GM12878 (cell line): ENCODE measurements around the gene C1QC. TPM values are rescaled to one million over a fixed set of nuclear protein-coding genes. Genes with fewer than 3 reads are reported as not detected.

Experiments
- ATAC-seq: fragments of 200-7000 bp; cut with Tn5 transposase; 3 replicates; pipeline ENCODE4 v1.9.1; 2020; ENCODE audit warnings: mild to moderate bottlenecking, moderate library complexity
- BruUV-seq: library from RNA; stranded (reverse); fragments of 400-500 nt; replicated peaks from 2 replicates; lab custom pipeline; 2021; lab: Mats Ljungman, UMichigan
- CTCF ChIA-PET: fragments of 300-600 bp; sonication (Branson Sonifier 250); formaldehyde crosslinking; extraction: SDS; loops from one replicate; lab custom pipeline; 2021; ENCODE audit warnings: inconsistent platforms; lab: Yijun Ruan, JAX
- POLR2A ChIA-PET: fragments of 350-600 bp; formaldehyde crosslinking; extraction: SDS; loops from one replicate; lab custom pipeline; 2021; ENCODE audit warnings: inconsistent platforms; lab: Charles Lee
- RAD21 ChIA-PET: fragments of 300-600 bp; sonication (Branson Sonifier 250); formaldehyde crosslinking; loops from one replicate; lab custom pipeline; 2023; ENCODE audit warnings: antibody characterized with exemption; ENCODE audit not compliant: unreplicated experiment; lab: Charles Lee
- SMC1A ChIA-PET: fragments of 300-600 bp; sonication (Branson Sonifier 250); formaldehyde crosslinking; loops from one replicate; lab custom pipeline; 2023; ENCODE audit not compliant: unreplicated experiment, uncharacterized antibody; lab: Charles Lee
- DNase-seq: peaks from one replicate; pipeline ENCODE4 v3.0.0-alpha.2; 2011; ENCODE audit warnings: low read depth, low spot score
- FAIRE-seq: peaks from 3 replicates; lab custom pipeline; 2011; peaks lifted over from hg19 to GRCh38; lab: Jason Lieb, UNC
- H2AFZ ChIP-seq: 2 replicates; pipeline ENCODE4 v1.6.0; 2011; ENCODE audit warnings: low read depth, low read length, control low read depth; ENCODE audit not compliant: control insufficient read depth
- H3K27ac ChIP-seq: 2 replicates; pipeline ENCODE4 v1.5.1; 2011; ENCODE audit warnings: control low read depth; ENCODE audit not compliant: control insufficient read depth, insufficient read depth
- H3K27me3 ChIP-seq, 2 experiments: replicated peaks in 1 of 2; 2 replicates each; pipeline versions ENCODE4 v1.6.0 to v1.6.1; 2011; ENCODE audit warnings: low read length in 1 of 2; ENCODE audit not compliant: control insufficient read depth in 2 of 2, insufficient read depth in 2 of 2
- H3K36me3 ChIP-seq, 2 experiments: 2 replicates each; pipeline ENCODE4 v1.5.1; 2011; ENCODE audit warnings: low read length in 1 of 2; ENCODE audit not compliant: control insufficient read depth in 2 of 2, insufficient read depth in 2 of 2
- H3K4me1 ChIP-seq: 2 replicates; pipeline ENCODE4 v1.6.1; 2011; ENCODE audit warnings: mild to moderate bottlenecking, low read length, moderate library complexity, mixed read lengths; ENCODE audit not compliant: control insufficient read depth, insufficient read depth
- H3K4me2 ChIP-seq: 2 replicates; pipeline ENCODE4 v1.6.0; 2011; ENCODE audit warnings: control low read depth; ENCODE audit not compliant: control insufficient read depth, insufficient read depth
- H3K4me3 ChIP-seq: fragments of 200-600 bp; sonication (generic); 2 replicates; pipeline ENCODE4 v1.5.1; 2016
- H3K79me2 ChIP-seq: 2 replicates; pipeline ENCODE4 v1.6.0; 2011; ENCODE audit warnings: low read length; ENCODE audit not compliant: control insufficient read depth, insufficient read depth
- H3K9ac ChIP-seq: 2 replicates; pipeline ENCODE4 v1.8.0; 2011; ENCODE audit warnings: low read length, control low read depth, mixed read lengths; ENCODE audit not compliant: control insufficient read depth, insufficient read depth
- H3K9me3 ChIP-seq: replicated peaks from 3 replicates; pipeline ENCODE4 v1.5.1; 2011; ENCODE audit warnings: mild to moderate bottlenecking, low read length; ENCODE audit not compliant: control insufficient read depth, insufficient read depth
- H4K20me1 ChIP-seq: 2 replicates; pipeline ENCODE4 v1.6.0; 2011; ENCODE audit not compliant: control insufficient read depth, insufficient read depth
- BCLAF1 ChIP-seq: fragments of 450-650 bp; IDR thresholded peaks from 2 replicates; pipeline ENCODE4 v1.6.1; 2017; ENCODE audit warnings: antibody characterized with exemption, mild to moderate bottlenecking, moderate library complexity
- CHD2 ChIP-seq: IDR thresholded peaks from 2 replicates; pipeline ENCODE4 v1.6.1; 2011; ENCODE audit warnings: low read depth, low read length, improper control_type of control experiment, borderline replicate concordance
- E2F4 ChIP-seq: IDR thresholded peaks from 2 replicates; pipeline ENCODE4 v1.6.1; 2012; ENCODE audit warnings: low read depth, low read length, improper control_type of control experiment
- EGR1 ChIP-seq, 2 experiments: IDR thresholded peaks; 1 replicate in 1 of 2; 2 replicates in 1 of 2; pipeline ENCODE4 v1.6.1; 2011 to 2012; ENCODE audit warnings: low read depth in 2 of 2, low read length in 2 of 2, borderline replicate concordance in 1 of 2, mild to moderate bottlenecking in 1 of 2, moderate library complexity in 1 of 2
- EP300 ChIP-seq, 2 experiments: fragments of 150-350 bp in 1 of 2; IDR thresholded peaks; 2 replicates each; pipeline ENCODE4 v1.6.1; 2011 to 2012; ENCODE audit warnings: low read depth in 2 of 2, low read length in 2 of 2, borderline replicate concordance in 1 of 2, improper control_type of control experiment in 1 of 2, inconsistent platforms in 1 of 2; ENCODE audit not compliant: control insufficient read depth in 1 of 2
- KAT2A ChIP-seq: conservative IDR thresholded peaks from 2 replicates; pipeline ENCODE4 v1.6.1; 2011; ENCODE audit warnings: low read depth, low read length; ENCODE audit not compliant: control insufficient read depth
- MLLT1 ChIP-seq: fragments of 450-650 bp; IDR thresholded peaks from 2 replicates; pipeline ENCODE4 v1.6.1; 2016; ENCODE audit warnings: mild to moderate bottlenecking
- NFIC ChIP-seq: IDR thresholded peaks from 2 replicates; pipeline ENCODE4 v1.6.1; 2012; ENCODE audit warnings: low read depth, mild to moderate bottlenecking, inconsistent platforms, low read length, moderate library complexity
- NFXL1 ChIP-seq: fragments of 450-650 bp; IDR thresholded peaks from 2 replicates; pipeline ENCODE4 v1.6.1; 2017; ENCODE audit warnings: antibody characterized with exemption, mild to moderate bottlenecking, borderline replicate concordance
- SKIL ChIP-seq: fragments of 450-650 bp; IDR thresholded peaks from 2 replicates; pipeline ENCODE4 v1.6.1; 2017; ENCODE audit warnings: mild to moderate bottlenecking, low read depth, inconsistent platforms; ENCODE audit not compliant: poor library complexity, severe bottlenecking
- YBX1 ChIP-seq: fragments of 450-650 bp; IDR thresholded peaks from 2 replicates; pipeline ENCODE4 v1.6.1; 2016; ENCODE audit warnings: antibody characterized with exemption
- YY1 ChIP-seq: IDR thresholded peaks from 2 replicates; pipeline ENCODE4 v1.6.1; 2011; ENCODE audit warnings: low read depth, mild to moderate bottlenecking, low read length
- WGBS: methylation state at CpG from one replicate; pipeline ENCODE4 v1.1.6; 2016; ENCODE audit warnings: low lambda C conversion rate; ENCODE audit not compliant: insufficient replicate concordance, insufficient coverage; ENCODE audit errors: missing lambda C conversion rate; 5-methylcytosine and 5-hydroxymethylcytosine counted together
- in situ Hi-C: fragments of 300-500 bp; cut with MboI; formaldehyde crosslinking; loops from 9 replicates; pipeline ENCODE4 v1.14.3; 2018; ENCODE audit warnings: mixed read lengths
- intact Hi-C: fragments of 100-400 bp; cut with micrococcal nuclease; formaldehyde crosslinking; loops from one replicate; pipeline ENCODE4 v1.14.2; 2022; ENCODE audit not compliant: unreplicated experiment
- polyA plus RNA-seq, 11 experiments: library from polyadenylated mRNA; depleted of rRNA in 4 of 11; unstranded in 6 of 11; stranded (reverse) in 5 of 11; fragments of >200 nt; fragmentation: Nextera tagmentation in 4 of 11; fragmentation: Illumina TruSeq in 1 of 11; extraction: Ambion mirVana in 4 of 11; extraction: Trizol in 1 of 11; gene quantifications; 1 replicate in 1 of 11; 2 replicates in 10 of 11; pipeline versions ENCODE4 v1.2.1 to v1.2.3, GENCODE V29; 2011 to 2016; ENCODE audit warnings: inconsistent platforms in 2 of 11, missing spikeins in 2 of 11, low read depth in 1 of 11
- total RNA-seq, 4 experiments: library from RNA; depleted of rRNA in 3 of 4; stranded (reverse); fragments of >200 nt in 3 of 4; fragmentation: Illumina TruSeq in 1 of 4; extraction: Trizol in 1 of 4; gene quantifications; 2 replicates each; pipeline versions ENCODE4 v1.2.1 to v1.2.3, GENCODE V29; 2013 to 2021
- TF ChIP-seq, protein P1 (sequence below): fragments of 450-650 bp; IDR thresholded peaks from 2 replicates; pipeline ENCODE4 v1.6.1; 2017; ENCODE audit warnings: mild to moderate bottlenecking

The C1QC gene
- total and polyA plus RNA-seq, 10 of the 15 experiments (the other 5 are each of a cell fraction or from before 2014, with no cell fraction given), result 0.74 TPM; not detected in 9

DNA sequence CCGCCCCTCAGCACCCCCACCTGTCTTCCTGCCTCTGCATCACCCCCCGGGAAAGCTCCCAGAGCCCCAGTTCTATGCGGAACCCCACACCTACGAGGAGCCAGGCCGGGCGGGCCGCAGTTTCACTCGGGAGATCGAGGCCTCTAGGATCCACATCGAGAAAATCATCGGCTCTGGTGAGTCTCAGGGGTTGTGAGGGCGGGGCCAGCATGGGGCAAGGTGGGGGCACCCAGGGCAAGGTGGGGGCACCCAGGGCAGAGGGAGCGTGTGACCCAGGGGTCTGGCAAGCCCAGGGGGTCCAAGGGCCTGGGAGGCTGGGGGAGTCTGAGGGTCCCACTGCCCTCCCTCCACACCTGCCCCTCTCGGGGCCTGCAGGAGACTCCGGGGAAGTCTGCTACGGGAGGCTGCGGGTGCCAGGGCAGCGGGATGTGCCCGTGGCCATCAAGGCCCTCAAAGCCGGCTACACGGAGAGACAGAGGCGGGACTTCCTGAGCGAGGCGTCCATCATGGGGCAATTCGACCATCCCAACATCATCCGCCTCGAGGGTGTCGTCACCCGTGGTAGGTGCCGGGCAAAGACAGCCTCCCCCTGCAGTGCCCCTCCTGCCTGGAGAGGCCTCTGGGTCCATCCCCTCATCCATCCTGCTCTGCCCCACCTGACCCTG lies 46.0 kb upstream of the C1QC start:
- H3K79me2 ChIP-seq, result no peaks in the 10 kb centered on the region
- BruUV-seq, result no TSS peak
- H3K9me3 ChIP-seq, result no peaks in the 10 kb centered on the region
- ChIA-PET POLR2A (no interaction called here), RAD21 (no interaction called here), SMC1A (no interaction called here), CTCF (no interaction called here)
- 29% methylated on average over 30 of the region's 30 CpGs for WGBS
- intact Hi-C loops (no loop called here), in situ Hi-C loops (no loop called here)
- no peaks in the 10 kb centered on the region for H3K4me1 ChIP-seq
- no peak overlapping the region for H3K27ac ChIP-seq
- no peak for DNase-seq
- H3K4me3 ChIP-seq, result no peak overlapping the region
- ATAC-seq, result no peak
- no peak overlapping the region for H2AFZ ChIP-seq
- no peak overlapping the region for H3K9ac ChIP-seq
- H4K20me1 ChIP-seq, result no peaks in the 10 kb centered on the region; the same call in 1 of the 2 replicates
- no peaks in the 10 kb centered on the region; a peak in 2 of 4 replicates for H3K27me3 ChIP-seq
- no peak overlapping the region for H3K4me2 ChIP-seq
- no peaks in the 10 kb centered on the region for H3K36me3 ChIP-seq
- no peak for FAIRE-seq
- TF ChIP-seq KAT2A (no peak), YY1 (no peak), BCLAF1 (no peak), SKIL (no peak), EP300 (IDR thresholded peaks at IDR 0.05; ENCODE audit: borderline replicate concordance in 1 of 2, control insufficient read depth in 1 of 2, low read depth in 2 of 2, low read length in 2 of 2) (no peak), MLLT1 (no peak), YBX1 (no peak), CHD2 (no peak), NFXL1 (no peak), NFIC (no peak), E2F4 (no peak), EGR1 (IDR thresholded peaks at IDR 0.05; ENCODE audit: borderline replicate concordance in 1 of 2, low read depth in 2 of 2, low read length in 2 of 2) (no peak)
- TF ChIP-seq, protein P1, sequence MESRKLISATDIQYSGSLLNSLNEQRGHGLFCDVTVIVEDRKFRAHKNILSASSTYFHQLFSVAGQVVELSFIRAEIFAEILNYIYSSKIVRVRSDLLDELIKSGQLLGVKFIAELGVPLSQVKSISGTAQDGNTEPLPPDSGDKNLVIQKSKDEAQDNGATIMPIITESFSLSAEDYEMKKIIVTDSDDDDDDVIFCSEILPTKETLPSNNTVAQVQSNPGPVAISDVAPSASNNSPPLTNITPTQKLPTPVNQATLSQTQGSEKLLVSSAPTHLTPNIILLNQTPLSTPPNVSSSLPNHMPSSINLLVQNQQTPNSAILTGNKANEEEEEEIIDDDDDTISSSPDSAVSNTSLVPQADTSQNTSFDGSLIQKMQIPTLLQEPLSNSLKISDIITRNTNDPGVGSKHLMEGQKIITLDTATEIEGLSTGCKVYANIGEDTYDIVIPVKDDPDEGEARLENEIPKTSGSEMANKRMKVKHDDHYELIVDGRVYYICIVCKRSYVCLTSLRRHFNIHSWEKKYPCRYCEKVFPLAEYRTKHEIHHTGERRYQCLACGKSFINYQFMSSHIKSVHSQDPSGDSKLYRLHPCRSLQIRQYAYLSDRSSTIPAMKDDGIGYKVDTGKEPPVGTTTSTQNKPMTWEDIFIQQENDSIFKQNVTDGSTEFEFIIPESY, result no peak
